Astrocyte of the hippocampus (primary cell): ENCODE results near the gene SIL1.
"Not testable (repeated sequence)": the region's sequence is repeated elsewhere in the genome, so short reads cannot be mapped to it uniquely, and the experiment has no call there.

Source experiments
- DNase-seq: peaks from one replicate; pipeline ENCODE4 v3.0.0; 2011; ENCODE audit warnings: low read depth, low spot score

Gene SIL1

GRCh38 chr5:139177281-139177680 lies 20.9 kb downstream of the SIL1 start:
- not testable (repeated sequence) for DNase-seq

- not testable (repeated sequence) for DNase-seq
Measured at GRCh38 chr5:139174382-139174781, 23.8 kb downstream of the SIL1 start.

- no peak for DNase-seq
Measured at GRCh38 chr5:139171779-139172404, 26.3 kb downstream of the SIL1 start.

- no peak for DNase-seq
Measured at GRCh38 chr5:139167952-139168720, 30.0 kb downstream of the SIL1 start.

GRCh38 chr5:139167533-139167932 lies 30.6 kb downstream of the SIL1 start:
- no peak for DNase-seq

GRCh38 chr5:139167063-139167462 lies 31.1 kb downstream of the SIL1 start:
- DNase-seq = no peak

GRCh38 chr5:139164897-139165296 lies 33.3 kb downstream of the SIL1 start:
- not testable (repeated sequence) for DNase-seq

- DNase-seq = no peak
Measured at GRCh38 chr5:139164020-139164419, 34.1 kb downstream of the SIL1 start.

GRCh38 chr5:139162448-139162847 lies 35.7 kb downstream of the SIL1 start:
- DNase-seq = no peak

- no peak for DNase-seq
Measured at GRCh38 chr5:139158791-139159190, 39.4 kb downstream of the SIL1 start.

- no peak for DNase-seq
Measured at GRCh38 chr5:139157556-139157955, 40.6 kb downstream of the SIL1 start.

GRCh38 chr5:139156814-139157213 lies 41.4 kb downstream of the SIL1 start:
- no peak for DNase-seq

- no peak for DNase-seq
Measured at GRCh38 chr5:139155333-139155732, 42.8 kb downstream of the SIL1 start.

GRCh38 chr5:139151902-139152301 lies 46.3 kb downstream of the SIL1 start:
- DNase-seq = no peak

- no peak for DNase-seq
Measured at GRCh38 chr5:139150367-139150999, 47.7 kb downstream of the SIL1 start.

- peak; percentile 52 for DNase-seq
Measured at GRCh38 chr5:139149477-139150199, 48.5 kb downstream of the SIL1 start.

- no peak for DNase-seq
Measured at GRCh38 chr5:139148986-139149385, 49.2 kb downstream of the SIL1 start.

- DNase-seq = no peak
Measured at GRCh38 chr5:139148306-139148705, 49.9 kb downstream of the SIL1 start.

- peak; percentile 82 for DNase-seq
Measured at GRCh38 chr5:139147483-139148087, 50.6 kb downstream of the SIL1 start.

GRCh38 chr5:139146809-139147482 lies 51.2 kb downstream of the SIL1 start:
- no peak for DNase-seq
